KBM-7 (cell line): ENCODE results near the gene CSRNP2.
"Not testable (repeated sequence)": the region's sequence is repeated elsewhere in the genome, so short reads cannot be mapped to it uniquely, and the experiment has no call there.

Source experiments
- DNase-seq: peaks from one replicate; pipeline ENCODE4 v3.0.0-alpha.2; 2015
- in situ Hi-C: fragments of 300-500 bp; cut with MboI; formaldehyde crosslinking; loops from 2 replicates; pipeline ENCODE4 v1.14.3; 2020; ENCODE audit warnings: low sequenced_read_pairs, low pct_unique_long_range_greater_than_20kb, mixed read lengths

Gene CSRNP2

GRCh38 chr12:51033457-51034089, 49.8 kb downstream of the CSRNP2 start:
- in situ Hi-C loops, result no loop called here
- no peak for DNase-seq

GRCh38 chr12:51033048-51033447, 50.3 kb downstream of the CSRNP2 start:
- in situ Hi-C loops, result no loop called here
- no peak for DNase-seq

- in situ Hi-C loops, result no loop called here
- no peak for DNase-seq
Measured at GRCh38 chr12:51028813-51029150, 54.6 kb downstream of the CSRNP2 start.

GRCh38 chr12:51028126-51028812, 55.1 kb downstream of the CSRNP2 start:
- in situ Hi-C loops, result no loop called here
- peak; percentile 60 for DNase-seq

GRCh38 chr12:51027342-51027835, 56.0 kb downstream of the CSRNP2 start:
- in situ Hi-C loops, result no loop called here
- no peak for DNase-seq

- peak; percentile 92 for DNase-seq
- in situ Hi-C loops, result no loop called here
Measured at GRCh38 chr12:51025836-51026638, 57.4 kb downstream of the CSRNP2 start, which contains the start of gene SLC11A2. TSS of gene SLC11A2 (minus strand) at chr12:51026384. CDS start at chr12:51010728, 15,656 bp downstream.

- in situ Hi-C loops, result no loop called here
- DNase-seq, result peak; percentile 50
Measured at GRCh38 chr12:51025338-51025835, 58.0 kb downstream of the CSRNP2 start.

- in situ Hi-C loops, result no loop called here
- no peak for DNase-seq
Measured at GRCh38 chr12:51023625-51024382, 59.6 kb downstream of the CSRNP2 start.

GRCh38 chr12:51021694-51022093, 61.7 kb downstream of the CSRNP2 start:
- in situ Hi-C loops, result no loop called here
- no peak for DNase-seq

GRCh38 chr12:51020448-51021182, 62.8 kb downstream of the CSRNP2 start:
- in situ Hi-C loops, result no loop called here
- DNase-seq, result peak; percentile 56

- in situ Hi-C loops, result no loop called here
- no peak for DNase-seq
Measured at GRCh38 chr12:51019927-51020326, 63.5 kb downstream of the CSRNP2 start.

GRCh38 chr12:51018956-51019355, 64.4 kb downstream of the CSRNP2 start:
- in situ Hi-C loops, result no loop called here
- DNase-seq, result no peak

- DNase-seq, result no peak
- in situ Hi-C loops, result no loop called here
Measured at GRCh38 chr12:51017452-51017851, 65.9 kb downstream of the CSRNP2 start.

- DNase-seq, in situ Hi-C loops: not testable (repeated sequence)
Measured at GRCh38 chr12:51014467-51014866, 68.9 kb downstream of the CSRNP2 start.

GRCh38 chr12:51013441-51013840, 70.0 kb downstream of the CSRNP2 start:
- no peak for DNase-seq
- in situ Hi-C loops, result no loop called here

GRCh38 chr12:51012570-51013236, 70.7 kb downstream of the CSRNP2 start:
- peak; percentile 47 for DNase-seq
- in situ Hi-C loops, result no loop called here

GRCh38 chr12:51011955-51012354, 71.4 kb downstream of the CSRNP2 start:
- in situ Hi-C loops, result no loop called here
- no peak for DNase-seq
